ENCODE measurements around the gene AARS2. TPM values are rescaled to one million over a fixed set of nuclear protein-coding genes. Genes with fewer than 3 reads are reported as not detected.
A peak's percentile ranks its signal among the peaks of the same experiment; 100 is the strongest.
"Not testable (repeated sequence)": the region's sequence is repeated elsewhere in the genome, so short reads cannot be mapped to it uniquely, and the experiment has no call there.

The AARS2 gene
- polyA plus RNA-seq, 3 donors from 2014 or later: 3.1 to 12.4 (median 5.0) TPM

DNA sequence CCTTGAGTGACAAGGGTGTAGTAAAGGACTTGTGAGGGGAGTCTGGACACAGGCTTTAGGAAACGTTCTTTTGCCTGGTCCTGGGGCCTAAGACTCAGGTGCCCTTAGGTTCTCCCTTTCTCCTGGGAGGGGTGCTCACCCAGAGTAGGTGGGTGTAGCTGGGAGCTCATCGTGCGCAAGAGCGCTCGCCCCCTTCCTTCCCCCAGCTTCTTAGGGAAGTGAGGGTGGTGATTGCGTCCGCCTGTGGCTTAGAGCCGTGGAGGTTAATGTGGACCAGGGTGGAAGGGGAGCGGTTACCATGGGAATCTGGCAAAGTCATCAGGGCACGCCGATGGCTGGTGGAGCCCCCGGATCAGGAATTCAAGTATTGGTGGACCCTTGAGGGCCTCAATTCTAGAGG is 3.3 kb upstream of the AARS2 start:
- Mint-ChIP-seq H3K9me3 (peaks cover 0 to 2% (median 0%) of the 10 kb centered on the region in 6 donors), H3K4me1 (peaks cover 20 to 21% of the 10 kb centered on the region in 2 donors), H3K27ac (no peak overlapping the region), H3K4me3 (no peak overlapping the region), H3K36me3 (no peaks in the 10 kb centered on the region), H3K27me3 (ENCODE audit: low read depth in 3 of 3) (peaks cover 6 to 21% (median 14%) of the 10 kb centered on the region in 3 donors)
- DNase-seq: no peak

DNA sequence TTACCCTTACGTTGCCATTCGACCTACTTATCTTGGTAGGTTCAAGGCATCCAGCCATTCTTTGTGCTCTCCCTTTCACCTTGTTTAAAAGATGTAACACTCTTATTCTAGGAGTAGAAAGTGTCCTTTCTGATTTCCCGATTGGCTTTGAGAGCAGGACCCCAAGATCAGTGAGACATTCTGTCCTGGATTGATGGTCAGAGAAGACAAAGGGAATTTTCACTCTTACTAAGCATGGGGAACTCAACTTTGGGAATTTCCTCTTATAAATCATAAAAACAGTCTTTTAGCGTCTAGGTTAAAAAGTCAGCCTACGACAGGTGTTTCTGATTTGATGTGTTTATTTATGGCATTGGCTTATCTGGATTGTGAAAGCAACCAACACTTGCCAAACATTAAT is 2.8 kb upstream of the AARS2 start:
- Mint-ChIP-seq H3K4me1 (peaks cover 22 to 26% of the 10 kb centered on the region in 2 donors), H3K4me3 (no peak overlapping the region), H3K27ac (no peak overlapping the region), H3K27me3 (ENCODE audit: low read depth in 3 of 3) (peaks cover 6 to 21% (median 15%) of the 10 kb centered on the region in 3 donors), H3K36me3 (no peaks in the 10 kb centered on the region), H3K9me3 (peaks cover 0 to 2% (median 0%) of the 10 kb centered on the region in 6 donors)
- no peak for DNase-seq

DNA sequence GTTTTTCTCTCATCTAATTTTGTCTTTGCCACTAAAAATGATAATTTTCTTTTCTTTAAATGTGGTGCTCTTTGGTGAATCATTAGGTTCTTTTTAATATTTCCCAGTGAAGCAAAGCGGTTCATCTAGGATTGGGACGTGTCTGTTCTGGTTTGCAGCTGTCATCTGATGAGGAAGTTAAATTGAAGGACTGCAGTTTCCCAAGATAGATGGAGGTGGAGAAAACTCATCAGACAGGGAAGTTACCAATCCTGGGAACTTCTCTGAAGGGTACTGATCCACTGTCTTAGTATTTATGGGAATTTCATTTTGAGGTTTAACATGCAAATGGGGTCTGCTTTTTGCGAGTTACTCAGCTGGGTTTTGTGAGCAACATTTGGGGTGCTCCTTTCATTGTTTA is 2.4 kb upstream of the AARS2 start:
- peaks cover 22 to 27% of the 10 kb centered on the region in 2 donors for H3K4me1 Mint-ChIP-seq
- H3K4me3 Mint-ChIP-seq: no peak overlapping the region

GRCh38 chr6:44314657-44315056 is 1.5 kb upstream of the AARS2 start:
- peaks cover 22 to 27% of the 10 kb centered on the region in 2 donors for H3K4me1 Mint-ChIP-seq
- not testable (repeated sequence) for H3K9me3 Mint-ChIP-seq, H3K4me3 Mint-ChIP-seq, H3K36me3 Mint-ChIP-seq, DNase-seq, H3K27ac Mint-ChIP-seq
- peaks cover 4 to 13% (median 13%) of the 10 kb centered on the region in 3 donors for H3K27me3 Mint-ChIP-seq (ENCODE audit: low read depth in 3 of 3)

More for the DNA sequence above, 2.4 kb upstream of the AARS2 start:
- Mint-ChIP-seq H3K36me3 (no peaks in the 10 kb centered on the region), H3K27me3 (ENCODE audit: low read depth in 3 of 3) (peaks cover 4 to 17% (median 13%) of the 10 kb centered on the region in 3 donors), H3K27ac (no peak overlapping the region), H3K9me3 (peaks cover 0 to under 1% (median 0%) of the 10 kb centered on the region in 6 donors)
- no peak for DNase-seq

- H3K9me3 Mint-ChIP-seq: no peaks in the 10 kb centered on the region
- peak overlapping the region in 5 of 6 donors; percentile 16 to 94 (median 55) for H3K27ac Mint-ChIP-seq
Measured at GRCh38 chr6:44311767-44312166, 1.4 kb downstream of the AARS2 start.

GRCh38 chr6:44311304-44311703 is 1.8 kb downstream of the AARS2 start:
- Mint-ChIP-seq H3K27me3 (ENCODE audit: low read depth in 3 of 3) (peaks cover 1 to 8% (median 5%) of the 10 kb centered on the region in 3 donors), H3K4me1 (peaks cover 22 to 27% of the 10 kb centered on the region in 2 donors), H3K27ac (peak overlapping the region in 1 of 6 donors; percentile 94), H3K4me3 (peak overlapping the region in 4 of 5 donors; percentile 96 to 98 (median 97)), H3K9me3 (no peaks in the 10 kb centered on the region), H3K36me3 (peaks cover 7 to 16% (median 11%) of the 10 kb centered on the region in 3 donors)
- DNase-seq: no peak

More at GRCh38 chr6:44311767-44312166, 1.4 kb downstream of the AARS2 start:
- no peak for DNase-seq
- Mint-ChIP-seq H3K27me3 (ENCODE audit: low read depth in 3 of 3) (peaks cover 1 to 8% (median 5%) of the 10 kb centered on the region in 3 donors), H3K36me3 (peaks cover 7 to 16% (median 11%) of the 10 kb centered on the region in 3 donors), H3K4me1 (peaks cover 22 to 27% of the 10 kb centered on the region in 2 donors), H3K4me3 (peak overlapping the region; percentile 96 to 99 (median 97))

DNA sequence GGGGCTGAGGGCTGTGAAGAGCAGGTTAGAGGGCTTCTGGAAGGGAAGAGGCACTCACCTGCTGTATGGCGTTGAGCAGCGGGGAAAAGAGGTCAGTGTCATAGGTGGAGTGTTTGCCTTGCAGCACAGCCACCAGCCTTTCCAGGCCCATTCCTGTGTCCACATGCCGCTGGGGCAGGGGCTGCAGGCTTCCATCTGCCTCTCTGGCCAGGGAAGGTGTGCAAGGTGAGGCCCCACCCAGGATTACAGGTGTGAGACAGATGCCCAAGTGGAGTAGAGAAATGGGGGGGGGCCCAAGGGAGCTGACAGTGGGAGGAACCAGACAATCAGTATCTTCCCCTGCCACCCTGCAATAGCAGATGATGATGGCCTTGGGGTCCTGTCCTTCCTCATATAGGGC is 2.9 kb downstream of the AARS2 start:
- Mint-ChIP-seq H3K36me3 (peaks cover 7 to 21% (median 11%) of the 10 kb centered on the region in 3 donors), H3K4me1 (peaks cover 22 to 27% of the 10 kb centered on the region in 2 donors), H3K27me3 (ENCODE audit: low read depth in 3 of 3) (peaks cover 1 to 8% (median 5%) of the 10 kb centered on the region in 3 donors), H3K9me3 (no peaks in the 10 kb centered on the region), H3K4me3 (no peak overlapping the region), H3K27ac (no peak overlapping the region)
- no peak for DNase-seq

DNA sequence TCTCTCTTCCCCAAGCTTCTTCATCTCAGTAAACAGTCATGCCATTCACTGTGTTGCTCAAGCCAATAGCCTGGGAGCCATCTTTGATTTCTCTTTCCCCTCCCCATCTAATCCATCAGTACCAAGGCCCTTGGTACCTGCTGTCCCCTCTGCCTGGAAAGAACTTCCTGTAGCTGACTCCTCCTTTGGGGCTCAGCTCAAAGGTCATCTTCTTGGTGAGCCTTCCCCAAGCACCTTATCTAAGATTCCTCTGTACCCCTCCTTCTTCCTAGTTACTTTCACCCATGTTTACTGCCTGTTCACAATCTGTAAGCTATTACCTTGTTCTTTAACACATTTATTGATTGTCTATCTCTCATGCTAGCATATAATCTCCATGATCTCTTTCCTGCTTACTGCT is 3.5 kb downstream of the AARS2 start:
- Mint-ChIP-seq H3K27me3 (ENCODE audit: low read depth in 3 of 3) (peaks cover 1 to 8% (median 5%) of the 10 kb centered on the region in 3 donors), H3K9me3 (no peaks in the 10 kb centered on the region), H3K36me3 (peaks cover 7 to 21% (median 11%) of the 10 kb centered on the region in 3 donors), H3K27ac (peak overlapping the region in 1 of 6 donors; percentile 1), H3K4me3 (no peak overlapping the region), H3K4me1 (peaks cover 22 to 27% of the 10 kb centered on the region in 2 donors)
- no peak for DNase-seq

DNA sequence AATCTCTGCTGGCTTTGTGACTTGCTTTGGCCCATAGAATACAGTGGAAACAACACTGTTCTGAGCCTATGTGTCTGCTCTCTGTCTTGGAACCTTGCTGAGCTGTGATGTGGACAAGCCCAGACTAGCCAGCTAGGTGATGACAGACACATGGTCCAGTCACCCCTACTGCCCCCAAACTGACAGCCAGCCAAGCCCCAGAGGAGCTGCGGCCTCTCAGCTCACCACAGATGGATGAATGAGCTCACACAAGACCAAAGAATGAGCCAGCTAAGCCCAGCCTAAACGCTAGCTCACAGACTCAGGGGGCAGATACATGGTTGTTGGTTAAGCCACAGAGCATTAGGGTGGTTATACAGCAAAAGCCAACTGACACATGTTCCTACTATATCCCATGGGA is 4.1 kb downstream of the AARS2 start:
- Mint-ChIP-seq H3K36me3 (peaks cover 7 to 21% (median 11%) of the 10 kb centered on the region in 3 donors), H3K27me3 (ENCODE audit: low read depth in 3 of 3) (peaks cover 1 to 8% (median 5%) of the 10 kb centered on the region in 3 donors), H3K4me3 (no peak overlapping the region), H3K27ac (no peak overlapping the region), H3K4me1 (peaks cover 22 to 27% of the 10 kb centered on the region in 2 donors), H3K9me3 (no peaks in the 10 kb centered on the region)
- no peak for DNase-seq

- H3K36me3 Mint-ChIP-seq: peaks cover 7 to 21% (median 11%) of the 10 kb centered on the region in 3 donors
- H3K27me3 Mint-ChIP-seq (ENCODE audit: low read depth in 3 of 3): peaks cover 0 to 6% (median 0%) of the 10 kb centered on the region in 3 donors
- no peak overlapping the region for H3K27ac Mint-ChIP-seq
- H3K9me3 Mint-ChIP-seq: no peaks in the 10 kb centered on the region
- no peak overlapping the region for H3K4me3 Mint-ChIP-seq
- peaks cover 9 to 14% of the 10 kb centered on the region in 2 donors for H3K4me1 Mint-ChIP-seq
- DNase-seq: no peak
Measured at GRCh38 chr6:44307217-44307616, 5.9 kb downstream of the AARS2 start.

DNA sequence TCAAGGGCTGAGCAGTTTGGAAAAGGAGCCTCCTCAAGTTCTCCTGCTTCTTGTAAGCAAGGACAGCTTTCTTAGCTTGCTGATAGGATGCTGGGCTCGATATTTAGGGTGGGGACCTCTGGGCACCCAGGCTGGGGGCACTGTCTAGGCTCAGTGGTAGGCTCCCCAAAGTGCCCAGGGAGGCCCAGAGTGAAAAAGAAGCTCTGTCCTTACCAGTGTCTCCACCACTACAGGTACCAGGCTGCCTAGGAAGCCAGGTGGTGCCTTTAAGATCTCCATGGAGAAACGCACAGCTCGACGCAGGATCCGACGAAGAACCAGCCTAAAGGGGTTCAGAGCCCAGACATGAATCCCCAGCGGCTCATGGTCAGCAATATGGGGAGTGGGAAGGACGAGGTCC is 6.4 kb downstream of the AARS2 start:
- Mint-ChIP-seq H3K27me3 (ENCODE audit: low read depth in 3 of 3) (peaks cover 0 to 8% (median 0%) of the 10 kb centered on the region in 3 donors), H3K36me3 (peaks cover 7 to 23% (median 15%) of the 10 kb centered on the region in 3 donors), H3K9me3 (no peaks in the 10 kb centered on the region), H3K4me1 (peaks cover 3 to 9% of the 10 kb centered on the region in 2 donors), H3K27ac (no peak overlapping the region), H3K4me3 (no peak overlapping the region)
- no peak for DNase-seq

DNA sequence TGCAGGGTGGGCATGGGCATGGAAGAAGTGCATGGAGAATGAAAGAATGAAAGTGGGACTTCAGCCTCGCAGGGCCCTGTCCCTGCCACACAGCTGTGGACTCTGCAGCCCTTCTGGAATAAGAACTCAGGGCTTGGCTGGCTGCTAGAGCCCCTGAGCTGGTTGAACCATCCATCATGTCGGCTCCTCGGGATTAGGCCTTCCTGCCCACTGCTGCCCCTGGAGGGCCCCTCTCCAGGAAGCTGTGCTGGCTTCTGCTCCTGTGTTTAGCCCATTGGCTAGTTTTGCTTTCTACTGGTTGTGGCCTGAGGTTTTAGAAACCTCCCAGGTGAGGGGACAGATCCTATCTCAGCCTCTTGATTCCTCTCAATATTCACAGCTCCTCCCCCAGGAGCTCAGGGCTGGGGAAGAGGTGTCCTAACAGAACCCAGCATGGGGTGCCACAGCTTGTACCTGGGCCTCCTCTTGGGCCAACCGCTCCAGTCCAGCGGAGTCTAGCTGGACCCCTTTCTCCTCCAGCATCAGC is 7.9 kb downstream of the AARS2 start:
- H3K4me1 Mint-ChIP-seq: no peaks in the 10 kb centered on the region
- H3K9me3 Mint-ChIP-seq: no peaks in the 10 kb centered on the region
- no peak for DNase-seq
- no peak overlapping the region for H3K27ac Mint-ChIP-seq
- peaks cover 0 to 6% (median 0%) of the 10 kb centered on the region in 3 donors for H3K27me3 Mint-ChIP-seq (ENCODE audit: low read depth in 3 of 3)
- H3K4me3 Mint-ChIP-seq: no peak overlapping the region
- peaks cover 12 to 32% (median 20%) of the 10 kb centered on the region in 3 donors for H3K36me3 Mint-ChIP-seq

DNA sequence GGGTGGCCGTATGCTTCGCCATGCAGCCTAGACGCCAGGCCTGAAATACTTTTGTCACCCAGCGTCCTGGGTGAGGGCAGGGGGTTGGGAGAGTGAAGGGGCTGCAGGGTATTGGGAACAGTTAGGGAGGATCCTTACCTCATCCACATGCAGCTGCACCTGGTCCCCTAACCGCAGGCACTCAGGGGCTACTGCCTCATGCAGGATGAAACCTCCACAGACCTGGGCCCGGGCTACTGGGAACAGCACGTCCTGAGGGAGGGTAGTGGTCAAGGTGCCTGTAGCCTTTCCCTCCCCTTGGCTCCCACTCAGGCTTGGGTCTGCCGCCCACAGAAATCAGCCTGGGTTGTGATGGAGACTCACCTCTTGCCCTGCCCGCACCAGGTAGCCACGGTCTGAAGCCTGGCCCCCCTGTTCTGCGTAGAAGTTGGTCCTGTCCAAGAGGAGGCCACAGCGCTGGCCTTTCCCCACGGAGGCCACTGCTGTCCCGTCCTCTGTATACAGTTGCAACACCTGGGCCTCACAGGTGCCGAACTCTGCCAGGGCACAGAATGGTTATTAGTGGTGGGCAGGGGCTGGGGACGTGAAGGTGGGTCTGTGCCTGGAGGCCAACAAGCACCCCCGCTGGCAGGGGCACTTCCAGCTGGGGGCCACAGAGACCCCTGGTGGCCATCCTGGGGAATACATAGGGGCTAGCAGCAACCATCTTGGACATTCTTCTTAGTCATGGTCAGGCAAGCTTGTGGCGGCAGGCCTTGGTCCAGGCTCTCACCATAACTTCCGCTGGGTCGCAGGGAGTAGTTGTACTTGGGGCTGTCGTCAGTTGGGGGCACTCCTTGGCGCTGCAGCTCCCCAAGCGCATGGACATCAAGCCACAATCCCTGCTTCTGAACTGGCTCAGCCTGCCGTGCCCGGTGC is 8.6 kb downstream of the AARS2 start:
- no peaks in the 10 kb centered on the region for H3K9me3 Mint-ChIP-seq
- no peaks in the 10 kb centered on the region for H3K4me1 Mint-ChIP-seq
- no peak overlapping the region for H3K27ac Mint-ChIP-seq
- H3K27me3 Mint-ChIP-seq (ENCODE audit: low read depth in 3 of 3): peaks cover 0 to 5% (median 2%) of the 10 kb centered on the region in 3 donors
- no peak overlapping the region for H3K4me3 Mint-ChIP-seq
- peaks cover 5 to 31% (median 13%) of the 10 kb centered on the region in 3 donors for H3K36me3 Mint-ChIP-seq
- peak; percentile 34 to 46 (median 41) for DNase-seq

GRCh38 chr6:44303842-44304241 is 9.3 kb downstream of the AARS2 start:
- Mint-ChIP-seq H3K4me1 (no peaks in the 10 kb centered on the region), H3K4me3 (no peak overlapping the region), H3K9me3 (no peaks in the 10 kb centered on the region), H3K36me3 (peaks cover 5 to 27% (median 13%) of the 10 kb centered on the region in 3 donors), H3K27ac (no peak overlapping the region), H3K27me3 (ENCODE audit: low read depth in 3 of 3) (peaks cover 0 to 5% (median 5%) of the 10 kb centered on the region in 3 donors)
- no peak for DNase-seq
